SK-N-SH treated with all-trans-retinoic acid at 6 μM for 48 hours (cell line): ENCODE results near the gene PRRG4.
"Not testable (repeated sequence)": the region's sequence is repeated elsewhere in the genome, so short reads cannot be mapped to it uniquely, and the experiment has no call there.

Experiments
- ATAC-seq: fragments of 200-7000 bp; cut with Tn5 transposase; 3 replicates; pipeline ENCODE4 v1.9.1; 2020; ENCODE audit warnings: mild to moderate bottlenecking, moderate library complexity
- ARNTL ChIP-seq: fragments of 450-650 bp; formaldehyde crosslinking; IDR thresholded peaks from 2 replicates; pipeline ENCODE4 v1.5.0; 2020; ENCODE audit warnings: low read depth, mild to moderate bottlenecking, moderate library complexity, borderline replicate concordance
- BACH2 ChIP-seq: fragments of 250-450 bp; sonication (Bioruptor Pico); IDR thresholded peaks from 2 replicates; pipeline ENCODE4 v1.9.0; 2021; ENCODE audit warnings: mild to moderate bottlenecking, borderline replicate concordance
- CREB5 ChIP-seq: fragments of 250-450 bp; sonication (Bioruptor Pico); IDR thresholded peaks from 2 replicates; pipeline ENCODE4 v1.5.1; 2020; ENCODE audit warnings: low read depth, mild to moderate bottlenecking, moderate library complexity
- CSDC2 ChIP-seq: fragments of 250-450 bp; sonication (Bioruptor Pico); IDR thresholded peaks from 2 replicates; pipeline ENCODE4 v1.5.0; 2020; ENCODE audit warnings: mild to moderate bottlenecking, moderate library complexity
- ESRRG ChIP-seq: fragments of 250-450 bp; sonication (Bioruptor Pico); IDR thresholded peaks from 2 replicates; pipeline ENCODE4 v1.6.1; 2021; ENCODE audit warnings: mild to moderate bottlenecking
- GLIS3 ChIP-seq: fragments of 250-450 bp; sonication (Bioruptor Pico); IDR thresholded peaks from 2 replicates; pipeline ENCODE4 v1.5.0; 2020; ENCODE audit warnings: mild to moderate bottlenecking, moderate library complexity
- ISL1 ChIP-seq: fragments of 250-450 bp; sonication (Bioruptor Pico); IDR thresholded peaks from 2 replicates; pipeline ENCODE4 v2.1.2; 2022; ENCODE audit warnings: mild to moderate bottlenecking, moderate library complexity
- OSR1 ChIP-seq: fragments of 250-450 bp; sonication (Bioruptor Pico); IDR thresholded peaks from 2 replicates; pipeline ENCODE4 v1.8.0; 2022; ENCODE audit warnings: moderate library complexity, mild to moderate bottlenecking, inconsistent platforms
- PPARA ChIP-seq: fragments of 250-450 bp; sonication (Bioruptor Pico); IDR thresholded peaks from 2 replicates; pipeline ENCODE4 v1.5.0; 2020; ENCODE audit warnings: mild to moderate bottlenecking, borderline replicate concordance
- RARB ChIP-seq: fragments of 250-450 bp; sonication (Bioruptor Pico); IDR thresholded peaks from 2 replicates; pipeline ENCODE4 v1.8.0; 2021; ENCODE audit warnings: mild to moderate bottlenecking, moderate library complexity
- TCF4 ChIP-seq: fragments of 250-450 bp; sonication (Bioruptor Pico); IDR thresholded peaks from 2 replicates; pipeline ENCODE4 v1.8.0; 2021; ENCODE audit warnings: mild to moderate bottlenecking, moderate library complexity, borderline replicate concordance
- TOX ChIP-seq: fragments of 250-450 bp; sonication (Bioruptor Pico); IDR thresholded peaks from 2 replicates; pipeline ENCODE4 v1.8.0; 2021; ENCODE audit warnings: mild to moderate bottlenecking, moderate library complexity, borderline replicate concordance
- ZC3H10 ChIP-seq: fragments of 250-450 bp; sonication (Bioruptor Pico); IDR thresholded peaks from 2 replicates; pipeline ENCODE4 v1.5.1; 2021; ENCODE audit warnings: mild to moderate bottlenecking, moderate library complexity
- ZFP3 ChIP-seq: fragments of 250-450 bp; sonication (Bioruptor Pico); IDR thresholded peaks from 2 replicates; pipeline ENCODE4 v1.5.0; 2020; ENCODE audit warnings: mild to moderate bottlenecking, moderate library complexity
- ZFP30 ChIP-seq: fragments of 450-650 bp; formaldehyde crosslinking; IDR thresholded peaks from 2 replicates; pipeline ENCODE4 v1.5.0; 2022; ENCODE audit warnings: mild to moderate bottlenecking, moderate library complexity
- ZNF565 ChIP-seq: fragments of 450-650 bp; formaldehyde crosslinking; conservative IDR thresholded peaks from 2 replicates; pipeline ENCODE4 v1.5.0; 2020; ENCODE audit warnings: low read depth, mild to moderate bottlenecking, moderate library complexity
- ZNF70 ChIP-seq: fragments of 450-650 bp; formaldehyde crosslinking; IDR thresholded peaks from 2 replicates; pipeline ENCODE4 v1.5.0; 2020; ENCODE audit warnings: mild to moderate bottlenecking, moderate library complexity
- ZNF8 ChIP-seq: fragments of 450-650 bp; formaldehyde crosslinking; IDR thresholded peaks from 2 replicates; pipeline ENCODE4 v1.5.0; 2020; ENCODE audit warnings: mild to moderate bottlenecking, moderate library complexity
- TF ChIP-seq, protein P1 (sequence below): fragments of 250-450 bp; sonication (Bioruptor Pico); IDR thresholded peaks from 2 replicates; pipeline ENCODE4 v1.5.1; 2021; ENCODE audit warnings: mild to moderate bottlenecking, moderate library complexity

The PRRG4 gene

GRCh38 chr11:32855601-32856000, 25.9 kb downstream of the PRRG4 start (continued):
- TF ChIP-seq ARNTL (no peak), GLIS3 (CRISPR knock-in tag) (no peak)
- TF ChIP-seq, all 23 proteins: peak for 0

- TF ChIP-seq ZFP30 (CRISPR knock-in tag): no peak
- TF ChIP-seq OSR1 (CRISPR knock-in tag): no peak
- no peak for TF ChIP-seq PPARA (CRISPR knock-in tag)
- no peak for TF ChIP-seq CSDC2
- no peak for TF ChIP-seq ZNF8
- TF ChIP-seq RARB (CRISPR knock-in tag): no peak
- TF ChIP-seq ARNTL: no peak
- no peak for TF ChIP-seq ZC3H10
- TF ChIP-seq ZNF70 (CRISPR knock-in tag): no peak
- no peak for TF ChIP-seq BACH2 (CRISPR knock-in tag)
- TF ChIP-seq GLIS3 (CRISPR knock-in tag): no peak
- TF ChIP-seq ZNF565 (CRISPR knock-in tag): no peak
- TF ChIP-seq, protein P1, sequence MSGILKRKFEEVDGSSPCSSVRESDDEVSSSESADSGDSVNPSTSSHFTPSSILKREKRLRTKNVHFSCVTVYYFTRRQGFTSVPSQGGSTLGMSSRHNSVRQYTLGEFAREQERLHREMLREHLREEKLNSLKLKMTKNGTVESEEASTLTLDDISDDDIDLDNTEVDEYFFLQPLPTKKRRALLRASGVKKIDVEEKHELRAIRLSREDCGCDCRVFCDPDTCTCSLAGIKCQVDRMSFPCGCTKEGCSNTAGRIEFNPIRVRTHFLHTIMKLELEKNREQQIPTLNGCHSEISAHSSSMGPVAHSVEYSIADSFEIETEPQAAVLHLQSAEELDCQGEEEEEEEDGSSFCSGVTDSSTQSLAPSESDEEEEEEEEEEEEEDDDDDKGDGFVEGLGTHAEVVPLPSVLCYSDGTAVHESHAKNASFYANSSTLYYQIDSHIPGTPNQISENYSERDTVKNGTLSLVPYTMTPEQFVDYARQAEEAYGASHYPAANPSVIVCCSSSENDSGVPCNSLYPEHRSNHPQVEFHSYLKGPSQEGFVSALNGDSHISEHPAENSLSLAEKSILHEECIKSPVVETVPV (CRISPR knock-in tag): no peak
- no peak for TF ChIP-seq ZFP3
- no peak for TF ChIP-seq ESRRG
- no peak for ATAC-seq
These were observed 29.0 kb downstream of the PRRG4 start for GRCh38 chr11:32858731-32859130.

DNA sequence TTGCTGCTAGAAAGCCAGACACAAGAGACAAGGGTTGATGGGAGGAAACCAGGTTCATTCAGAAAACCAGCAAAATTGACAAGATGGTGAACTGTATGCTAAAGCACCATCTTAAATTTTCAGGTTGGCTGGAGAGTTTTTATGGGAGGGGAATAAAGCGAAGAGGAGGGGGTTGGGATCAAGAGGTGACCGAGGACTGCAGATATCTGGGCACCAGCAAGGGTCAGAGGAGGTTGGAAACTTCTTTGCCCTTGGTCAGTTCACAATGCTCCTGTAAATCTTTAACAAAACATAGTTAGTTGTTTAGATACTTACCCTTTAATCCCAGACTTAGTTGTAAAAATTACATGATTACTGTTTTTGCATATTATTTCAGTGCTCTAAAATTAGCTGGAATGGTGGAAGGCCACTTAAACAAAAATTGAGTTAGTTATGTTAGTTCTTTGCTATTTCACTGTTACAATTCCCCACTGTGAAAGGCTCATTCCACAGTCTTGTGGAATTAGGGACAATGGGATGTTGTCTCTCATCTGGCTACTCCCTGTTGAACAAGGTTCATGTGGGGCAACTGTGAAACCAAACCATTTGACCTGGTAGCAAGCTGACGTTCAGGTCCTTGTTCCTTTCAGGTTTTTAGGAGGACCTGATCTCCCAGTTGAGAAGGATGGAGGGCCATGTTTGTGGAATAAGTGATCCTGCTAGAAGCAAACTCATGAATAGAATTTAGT, 32.3 kb downstream of the PRRG4 start:
- ATAC-seq: no peak

DNA sequence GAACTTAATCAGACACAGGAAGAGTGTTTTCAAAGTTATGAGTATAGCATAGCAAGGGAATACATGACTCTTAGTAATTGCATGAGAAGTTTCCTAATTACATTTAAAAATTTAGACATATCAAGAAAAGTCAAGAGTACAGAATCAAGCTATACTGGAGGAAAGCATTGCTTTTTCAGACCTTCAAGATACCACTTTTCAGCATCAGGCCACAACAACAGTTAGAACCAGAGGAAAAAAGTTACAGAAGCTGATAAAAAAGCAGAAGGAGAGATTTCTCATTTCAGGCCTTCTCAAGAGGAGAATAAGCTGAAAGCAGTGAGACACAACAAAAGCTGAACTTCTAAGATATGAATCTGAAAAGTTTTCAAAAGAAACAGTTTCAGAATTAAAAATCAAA, 34.8 kb downstream of the PRRG4 start:
- ATAC-seq: no peak

More for the DNA sequence above, 32.3 kb downstream of the PRRG4 start:
- TF ChIP-seq, protein P1 (CRISPR knock-in tag): no peak
- no peak for TF ChIP-seq ZNF565 (CRISPR knock-in tag)

DNA sequence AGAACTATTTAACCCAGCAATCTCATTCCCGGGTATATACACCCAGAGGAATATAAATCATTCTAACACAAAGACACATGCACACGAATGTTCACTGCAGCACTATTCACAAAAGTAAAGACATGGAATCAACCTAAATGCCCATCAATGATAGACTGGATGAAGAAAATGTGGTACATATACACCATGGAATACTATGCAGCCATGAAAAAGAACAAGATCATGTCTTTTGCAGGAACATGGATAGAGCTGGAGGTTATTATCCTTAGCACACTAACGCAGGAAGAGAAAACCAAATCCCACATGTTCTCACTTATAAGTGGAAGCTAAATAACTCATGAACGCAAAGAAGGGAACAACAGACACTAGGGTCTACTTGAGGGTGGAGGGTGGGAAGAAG, 39.0 kb downstream of the PRRG4 start:
- peak; percentile 53; the same call in 1 of the 2 replicates for TF ChIP-seq ZNF8
- not testable (repeated sequence) for ATAC-seq

More for the DNA sequence above, 34.8 kb downstream of the PRRG4 start:
- TF ChIP-seq TCF4 (no peak), ESRRG (no peak), ARNTL (no peak), ZNF70 (CRISPR knock-in tag) (no peak), GLIS3 (CRISPR knock-in tag) (no peak), CREB5 (no peak), ZC3H10 (no peak)
- TF ChIP-seq, protein P1 (CRISPR knock-in tag): no peak

GRCh38 chr11:32870676-32871075, 40.9 kb downstream of the PRRG4 start:
- ATAC-seq: peak; percentile 66
- TF ChIP-seq ISL1 (CRISPR knock-in tag): no peak
- TF ChIP-seq ZNF565 (CRISPR knock-in tag): no peak
- TF ChIP-seq ZFP30 (CRISPR knock-in tag): no peak
- no peak for TF ChIP-seq TOX (CRISPR knock-in tag)
- TF ChIP-seq OSR1 (CRISPR knock-in tag): no peak
- TF ChIP-seq ZNF8: no peak
- no peak for TF ChIP-seq ZFP3
- no peak for TF ChIP-seq ZNF70 (CRISPR knock-in tag)
- TF ChIP-seq RARB (CRISPR knock-in tag): no peak
- TF ChIP-seq, protein P1 (CRISPR knock-in tag): no peak
